ENCODE data around the gene INAVA. TPM values are rescaled to one million over a fixed set of nuclear protein-coding genes. Genes with fewer than 3 reads are reported as not detected.

Gene INAVA
- 100 to 1,000 TPM in 3 of 4 donors, 10 to 100 TPM in 1; 58.7 to 192 (median 156) TPM for polyA plus RNA-seq
- long read RNA-seq, donor 1: 0 reads
- long read RNA-seq, donor 2, partial matches to known transcripts: 0 of 1 reads
- long read RNA-seq, donor 2, other reads (novel, unspliced or antisense): 0 of 1 reads
- long read RNA-seq, donor 3, partial matches to known transcripts: 13 of 14 reads
- long read RNA-seq, donor 3, other reads (novel, unspliced or antisense): 0 of 14 reads
- long read RNA-seq, donor 4: 0 reads
- long read RNA-seq, donor 5: 0 reads
- long read RNA-seq, donor 6, partial matches to known transcripts: 0 of 3 reads
- long read RNA-seq, donor 6, other reads (novel, unspliced or antisense): 0 of 3 reads
- long read RNA-seq, donor 7: 0 reads
- long read RNA-seq, donor 8: 0 reads
- long read RNA-seq, donor 9, partial matches to known transcripts: 0 of 1 reads
- long read RNA-seq, donor 9, other reads (novel, unspliced or antisense): 0 of 1 reads
- long read RNA-seq, donor 10, partial matches to known transcripts: 9 of 11 reads
- long read RNA-seq, donor 10, other reads (novel, unspliced or antisense): 0 of 11 reads

DNA sequence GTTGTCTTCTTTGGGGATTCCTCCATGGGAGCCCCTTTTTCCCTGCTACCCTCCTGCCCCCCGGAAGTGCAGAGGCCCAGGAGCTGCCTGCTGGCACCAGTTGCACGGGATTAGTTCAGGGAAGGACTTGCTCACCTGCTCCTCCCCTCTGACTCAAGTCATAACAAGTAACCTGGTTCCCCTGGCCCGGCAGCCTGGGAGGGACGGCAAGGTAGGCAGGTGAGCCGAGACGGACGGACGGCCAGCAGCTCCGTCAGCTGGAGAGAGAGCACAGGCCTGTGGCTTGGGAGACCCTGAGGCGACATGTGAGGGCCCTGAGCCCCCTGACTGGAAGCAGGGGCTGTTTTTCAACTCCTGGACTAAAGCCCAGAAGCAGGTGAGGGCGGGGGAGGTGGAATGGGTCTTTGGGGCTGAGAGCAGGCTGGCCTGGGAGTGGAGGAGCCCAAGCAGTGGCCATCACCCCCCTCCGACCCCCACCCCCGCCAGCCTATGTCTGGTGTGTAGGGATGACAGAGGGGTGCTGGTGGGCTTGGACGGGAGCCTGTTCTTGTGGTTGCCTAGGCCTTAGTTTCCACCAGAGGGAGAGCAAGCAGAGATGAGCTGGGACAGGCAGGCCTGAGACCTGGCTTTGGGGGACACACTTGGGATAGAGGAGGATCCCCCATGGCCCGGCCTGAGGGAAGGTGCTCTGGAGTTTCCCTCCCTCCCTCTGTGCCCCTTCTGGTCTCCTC is at the start of gene INAVA:
INAVA (plus strand) TSS at position 189 of the 731 bp plus-strand sequence. CDS start 3,501 bp downstream, outside the sequence.
- Histone ChIP-seq H3K27me3 (ENCODE audit: control insufficient read depth in 3 of 3, insufficient read depth in 3 of 3, low read length in 3 of 3) (no peaks in the 10 kb centered on the region), H3K36me3 (ENCODE audit: control insufficient read depth in 3 of 3, insufficient read depth in 2 of 3, low read depth in 1 of 3, low read length in 3 of 3) (peaks cover 0 to 31% (median 15%) of the 10 kb centered on the region in 3 donors), H3K4me3 (ENCODE audit: low read depth in 1 of 3, low read length in 3 of 3) (peak within 1 kb of the TSS; percentile 43 to 87 (median 76)), H3K9me3 (ENCODE audit: control insufficient read depth in 2 of 2, insufficient read depth in 1 of 2, low read depth in 1 of 2, low read length in 1 of 2) (no peaks in the 10 kb centered on the region), H3K4me1 (ENCODE audit: control insufficient read depth in 3 of 3, insufficient read depth in 2 of 3, low read depth in 1 of 3, low read length in 2 of 3) (peaks cover 0 to 52% (median 5%) of the 10 kb centered on the region in 3 donors), H3K27ac (ENCODE audit: low read depth in 1 of 3, low read length in 2 of 3) (peak within 1 kb of the TSS; percentile 97 to 99 (median 98))
- 26 to 64% (median 41%) methylated on average over 15 of the region's 15 CpGs for WGBS, 3 donors
- DNase-seq: peak; percentile 91 to 93
- no peak for FAIRE-seq

DNA sequence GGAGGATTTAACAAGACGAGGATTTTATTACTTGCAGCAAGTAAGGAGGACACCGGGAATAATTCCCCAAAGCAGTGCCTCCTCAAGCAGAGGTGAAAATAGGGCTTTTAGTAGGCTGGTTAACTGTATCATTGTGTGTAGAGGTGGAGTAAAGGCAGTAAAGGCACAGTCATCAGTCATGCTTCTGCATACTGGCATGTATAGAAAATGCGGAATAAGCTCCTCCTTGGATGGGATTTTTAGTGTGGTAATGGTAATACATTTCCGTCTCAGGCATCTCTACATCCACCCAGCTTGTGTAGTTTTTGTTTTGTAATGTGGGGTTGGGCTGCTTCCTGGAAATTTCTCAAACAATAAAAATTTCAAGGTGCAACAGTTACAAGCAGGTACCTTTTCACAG is 49.3 kb upstream of the INAVA start:
- H3K36me3 ChIP-seq (ENCODE audit: control insufficient read depth in 3 of 3, insufficient read depth in 2 of 3, low read depth in 1 of 3, low read length in 3 of 3): peaks cover 0 to 12% (median 7%) of the 10 kb centered on the region in 3 donors

DNA sequence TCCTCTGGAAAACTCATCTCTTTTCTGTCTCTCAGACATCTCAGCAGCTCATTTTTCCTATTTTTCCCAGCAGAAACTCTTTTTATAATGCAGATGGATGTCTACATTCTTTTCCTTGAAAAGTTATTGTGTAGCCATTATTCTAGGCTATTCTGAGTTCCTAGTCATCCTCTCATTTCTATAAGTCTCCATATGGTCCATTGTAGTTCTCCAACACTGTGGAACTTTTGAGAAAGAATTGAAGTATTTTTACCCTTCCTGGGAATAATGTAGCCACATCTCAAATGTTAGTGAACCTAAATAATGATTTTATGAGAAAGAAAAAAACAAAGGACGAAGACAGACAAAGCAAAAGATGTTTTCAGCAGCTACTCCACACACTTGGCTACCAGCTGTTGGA is 48.3 kb upstream of the INAVA start:
- H3K4me3 ChIP-seq (ENCODE audit: low read depth in 1 of 3, low read length in 3 of 3): no peak overlapping the region
- no peak overlapping the region for H3K27ac ChIP-seq (ENCODE audit: low read depth in 1 of 3, low read length in 2 of 3)
- no peaks in the 10 kb centered on the region for H3K9me3 ChIP-seq (ENCODE audit: control insufficient read depth in 2 of 2, insufficient read depth in 1 of 2, low read depth in 1 of 2, low read length in 1 of 2)
- no peak for DNase-seq
- H3K4me1 ChIP-seq (ENCODE audit: control insufficient read depth in 3 of 3, insufficient read depth in 2 of 3, low read depth in 1 of 3, low read length in 2 of 3): no peaks in the 10 kb centered on the region
- H3K27me3 ChIP-seq (ENCODE audit: control insufficient read depth in 3 of 3, insufficient read depth in 3 of 3, low read length in 3 of 3): no peaks in the 10 kb centered on the region
- no peak for FAIRE-seq
- WGBS, 3 donors: 82 to 93% (median 92%) methylated on average over 1 of the region's 1 CpG
- peaks cover 0 to 8% (median 7%) of the 10 kb centered on the region in 3 donors for H3K36me3 ChIP-seq (ENCODE audit: control insufficient read depth in 3 of 3, insufficient read depth in 2 of 3, low read depth in 1 of 3, low read length in 3 of 3)

More for the DNA sequence above, 49.3 kb upstream of the INAVA start:
- H3K9me3 ChIP-seq (ENCODE audit: control insufficient read depth in 2 of 2, insufficient read depth in 1 of 2, low read depth in 1 of 2, low read length in 1 of 2): no peaks in the 10 kb centered on the region
- H3K4me3 ChIP-seq (ENCODE audit: low read depth in 1 of 3, low read length in 3 of 3): no peak overlapping the region
- 95 to 99% (median 98%) methylated on average over 4 of the region's 4 CpGs for WGBS, 3 donors
- no peak overlapping the region for H3K27ac ChIP-seq (ENCODE audit: low read depth in 1 of 3, low read length in 2 of 3)
- H3K4me1 ChIP-seq (ENCODE audit: control insufficient read depth in 3 of 3, insufficient read depth in 2 of 3, low read depth in 1 of 3, low read length in 2 of 3): no peaks in the 10 kb centered on the region
- DNase-seq (no peak), FAIRE-seq (no peak)
- no peaks in the 10 kb centered on the region for H3K27me3 ChIP-seq (ENCODE audit: control insufficient read depth in 3 of 3, insufficient read depth in 3 of 3, low read length in 3 of 3)

DNA sequence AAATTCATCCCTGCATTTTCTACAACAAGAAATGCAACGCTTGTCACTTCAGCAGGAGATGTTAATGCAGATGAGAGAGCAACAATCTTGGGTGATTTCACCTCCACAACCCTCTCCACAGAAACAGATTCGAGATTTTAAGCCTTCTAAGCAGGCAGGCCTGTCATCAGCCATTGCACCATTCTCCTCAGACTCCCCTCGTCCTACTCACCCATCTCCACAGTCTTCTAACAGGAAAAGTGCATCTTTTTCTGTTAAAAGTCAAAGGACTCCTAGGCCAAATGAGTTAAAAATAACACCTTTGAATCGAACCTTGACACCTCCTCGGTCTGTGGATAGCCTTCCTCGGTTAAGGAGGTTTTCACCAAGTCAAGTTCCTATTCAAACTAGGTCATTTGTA is 45.3 kb upstream of the INAVA start:
- no peaks in the 10 kb centered on the region for H3K9me3 ChIP-seq (ENCODE audit: control insufficient read depth in 2 of 2, insufficient read depth in 1 of 2, low read depth in 1 of 2, low read length in 1 of 2)
- no peak overlapping the region for H3K4me3 ChIP-seq (ENCODE audit: low read depth in 1 of 3, low read length in 3 of 3)
- no peaks in the 10 kb centered on the region for H3K4me1 ChIP-seq (ENCODE audit: control insufficient read depth in 3 of 3, insufficient read depth in 2 of 3, low read depth in 1 of 3, low read length in 2 of 3)
- 87 to 91% (median 89%) methylated on average over 6 of the region's 6 CpGs for WGBS, 3 donors
- H3K27me3 ChIP-seq (ENCODE audit: control insufficient read depth in 3 of 3, insufficient read depth in 3 of 3, low read length in 3 of 3): no peaks in the 10 kb centered on the region
- no peak for DNase-seq
- no peak for FAIRE-seq
- H3K36me3 ChIP-seq (ENCODE audit: control insufficient read depth in 3 of 3, insufficient read depth in 2 of 3, low read depth in 1 of 3, low read length in 3 of 3): peaks cover 0 to 9% (median 7%) of the 10 kb centered on the region in 3 donors
- H3K27ac ChIP-seq (ENCODE audit: low read depth in 1 of 3, low read length in 2 of 3): no peak overlapping the region

DNA sequence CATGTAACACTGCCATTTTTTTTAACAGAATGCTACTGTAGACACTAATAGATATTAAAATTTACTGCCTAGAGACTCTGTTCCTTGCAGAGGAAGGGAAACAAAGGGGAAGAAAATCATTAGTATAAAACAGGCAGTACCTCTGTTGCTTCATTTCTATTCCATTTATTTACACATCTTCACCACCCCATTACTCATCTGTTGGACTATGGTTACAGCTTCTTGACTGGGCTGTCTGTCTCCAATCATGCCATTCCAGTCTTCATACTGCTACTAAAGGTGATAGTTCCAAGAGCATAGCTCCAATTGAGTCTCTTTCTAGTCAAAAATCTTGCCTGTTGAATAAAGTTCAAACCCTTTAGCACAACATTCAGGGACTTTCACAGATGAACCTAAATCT is 44.1 kb upstream of the INAVA start:
- H3K4me1 ChIP-seq (ENCODE audit: control insufficient read depth in 3 of 3, insufficient read depth in 2 of 3, low read depth in 1 of 3, low read length in 2 of 3): no peaks in the 10 kb centered on the region
- no peaks in the 10 kb centered on the region for H3K27me3 ChIP-seq (ENCODE audit: control insufficient read depth in 3 of 3, insufficient read depth in 3 of 3, low read length in 3 of 3)
- no peak for FAIRE-seq
- no peak for DNase-seq
- H3K36me3 ChIP-seq (ENCODE audit: control insufficient read depth in 3 of 3, insufficient read depth in 2 of 3, low read depth in 1 of 3, low read length in 3 of 3): peaks cover 0 to 10% (median 7%) of the 10 kb centered on the region in 3 donors
- H3K4me3 ChIP-seq (ENCODE audit: low read depth in 1 of 3, low read length in 3 of 3): no peak overlapping the region
- H3K9me3 ChIP-seq (ENCODE audit: control insufficient read depth in 2 of 2, insufficient read depth in 1 of 2, low read depth in 1 of 2, low read length in 1 of 2): no peaks in the 10 kb centered on the region
- no peak overlapping the region for H3K27ac ChIP-seq (ENCODE audit: low read depth in 1 of 3, low read length in 2 of 3)

- WGBS, 3 donors: 77 to 94% (median 92%) methylated on average over 2 of the region's 2 CpGs
- H3K4me1 ChIP-seq (ENCODE audit: control insufficient read depth in 3 of 3, insufficient read depth in 2 of 3, low read depth in 1 of 3, low read length in 2 of 3): no peaks in the 10 kb centered on the region
- H3K27me3 ChIP-seq (ENCODE audit: control insufficient read depth in 3 of 3, insufficient read depth in 3 of 3, low read length in 3 of 3): no peaks in the 10 kb centered on the region
- no peak overlapping the region for H3K4me3 ChIP-seq (ENCODE audit: low read depth in 1 of 3, low read length in 3 of 3)
- H3K9me3 ChIP-seq (ENCODE audit: control insufficient read depth in 2 of 2, insufficient read depth in 1 of 2, low read depth in 1 of 2, low read length in 1 of 2): no peaks in the 10 kb centered on the region
- H3K36me3 ChIP-seq (ENCODE audit: control insufficient read depth in 3 of 3, insufficient read depth in 2 of 3, low read depth in 1 of 3, low read length in 3 of 3): peaks cover 0 to 7% (median 5%) of the 10 kb centered on the region in 3 donors
- DNase-seq: no peak
- no peak overlapping the region for H3K27ac ChIP-seq (ENCODE audit: low read depth in 1 of 3, low read length in 2 of 3)
- FAIRE-seq: no peak
These were observed 37.9 kb upstream of the INAVA start for GRCh38 chr1:200856716-200857357.

- Histone ChIP-seq H3K9me3 (ENCODE audit: control insufficient read depth in 2 of 2, insufficient read depth in 1 of 2, low read depth in 1 of 2, low read length in 1 of 2) (no peaks in the 10 kb centered on the region), H3K36me3 (ENCODE audit: control insufficient read depth in 3 of 3, insufficient read depth in 2 of 3, low read depth in 1 of 3, low read length in 3 of 3) (peaks cover 0 to 7% (median 5%) of the 10 kb centered on the region in 3 donors), H3K4me1 (ENCODE audit: control insufficient read depth in 3 of 3, insufficient read depth in 2 of 3, low read depth in 1 of 3, low read length in 2 of 3) (no peaks in the 10 kb centered on the region), H3K27ac (ENCODE audit: low read depth in 1 of 3, low read length in 2 of 3) (no peak overlapping the region), H3K4me3 (ENCODE audit: low read depth in 1 of 3, low read length in 3 of 3) (no peak overlapping the region), H3K27me3 (ENCODE audit: control insufficient read depth in 3 of 3, insufficient read depth in 3 of 3, low read length in 3 of 3) (no peaks in the 10 kb centered on the region)
- DNase-seq: no peak
- FAIRE-seq: no peak
- 81 to 95% (median 93%) methylated on average over 1 of the region's 1 CpG for WGBS, 3 donors
These were observed 36.9 kb upstream of the INAVA start for GRCh38 chr1:200857804-200858203.

Data from small intestine (tissue), 16 donors.